Measurements from ENCODE around the gene CRISPLD2.
"Not testable (repeated sequence)": the region's sequence is repeated elsewhere in the genome, so short reads cannot be mapped to it uniquely, and the experiment has no call there.

CRISPLD2 gene

DNA sequence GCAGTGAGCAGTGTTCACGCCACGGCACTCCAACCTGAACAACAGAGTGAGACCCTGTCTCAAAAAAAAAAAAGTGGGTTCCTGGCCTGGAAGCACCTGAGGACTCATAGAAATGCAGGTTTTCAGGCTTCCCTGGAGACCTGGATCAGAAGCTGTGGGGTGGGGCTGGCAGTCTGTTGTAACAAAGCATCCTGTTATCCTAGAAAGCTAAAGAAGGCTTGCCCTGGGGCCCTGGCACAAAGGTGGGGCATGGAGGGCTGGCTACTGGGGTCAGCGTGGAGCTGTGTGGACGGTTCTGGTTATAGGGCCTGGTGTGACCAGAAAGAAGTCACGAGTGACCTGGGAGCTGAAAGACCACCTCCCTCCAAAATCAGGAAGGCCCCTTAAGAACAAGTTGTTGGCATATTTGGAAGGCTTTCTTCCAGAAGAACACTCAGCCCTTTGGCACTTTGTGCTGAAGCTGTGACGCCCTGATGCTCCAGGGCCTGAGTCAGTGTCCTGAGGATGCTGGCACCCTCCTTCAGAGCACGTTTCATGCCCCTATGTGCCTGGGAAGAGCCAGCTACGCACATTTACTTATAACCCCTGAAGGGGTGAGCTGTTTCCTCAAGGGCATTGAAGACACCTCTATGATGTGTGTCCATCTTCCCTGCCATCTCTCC lies 6.2 kb downstream of the CRISPLD2 start:
- no peak for FAIRE-seq

DNA sequence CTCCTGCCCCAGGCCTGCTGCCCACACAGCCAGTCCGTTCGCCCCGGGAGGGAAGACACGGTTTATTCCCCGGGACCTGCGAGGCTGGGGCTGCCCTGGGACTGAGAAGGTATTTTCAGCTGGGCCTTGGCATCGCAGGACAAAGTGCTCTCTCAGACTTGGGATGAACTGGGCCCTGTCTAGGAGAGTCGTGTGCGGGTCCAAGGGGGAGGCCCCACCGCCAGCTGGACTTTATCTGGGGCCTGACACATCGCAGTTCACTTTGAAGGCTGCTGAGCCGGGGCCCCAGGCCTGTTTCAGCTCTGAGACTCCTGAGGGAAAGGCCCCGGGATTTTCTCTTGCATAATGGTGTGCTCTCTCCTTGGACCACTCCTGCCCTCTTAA lies 6.8 kb downstream of the CRISPLD2 start:
- no peak for FAIRE-seq

DNA sequence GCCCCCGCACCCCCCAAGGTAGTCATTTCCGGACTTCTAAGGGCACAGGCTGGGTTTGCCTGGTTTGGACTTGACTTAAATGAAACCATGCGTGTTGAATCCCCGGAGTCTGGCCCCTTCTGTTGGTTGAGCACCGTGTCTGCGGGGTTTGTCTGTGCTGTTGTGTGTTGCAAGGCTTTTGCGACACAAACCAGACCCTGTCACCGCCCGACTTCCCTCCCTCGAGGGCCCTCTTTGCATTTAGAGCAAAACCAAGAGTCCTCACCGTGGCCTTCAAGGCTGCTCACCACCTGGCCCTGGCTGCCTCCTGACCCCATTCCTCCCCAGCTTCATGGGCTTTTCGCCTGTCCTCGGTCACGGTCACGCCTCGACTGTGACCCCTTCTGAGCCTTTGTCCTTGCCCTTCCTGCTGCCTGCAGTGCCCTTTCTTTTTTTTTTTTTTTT lies 7.4 kb downstream of the CRISPLD2 start:
- no peak for FAIRE-seq

DNA sequence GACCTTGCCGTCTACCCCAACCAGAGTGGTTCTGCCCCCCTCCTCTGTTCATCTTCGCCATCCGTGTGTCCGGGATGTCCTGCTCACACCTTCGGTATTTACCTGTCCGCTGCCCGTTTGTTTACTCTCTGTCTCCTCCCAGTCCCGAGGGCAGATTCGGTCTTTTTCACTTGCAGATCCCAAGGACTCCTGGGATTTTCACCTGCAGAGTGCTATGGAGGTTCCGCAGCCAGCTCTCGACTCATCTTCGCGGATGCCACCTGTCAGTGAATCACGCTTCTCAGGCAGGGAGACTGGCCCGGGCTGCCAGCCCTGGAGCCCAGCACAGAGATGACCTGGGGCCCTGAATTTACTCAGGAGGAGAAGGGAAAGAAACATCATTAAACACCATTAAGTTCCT lies 8.1 kb downstream of the CRISPLD2 start:
- no peak for FAIRE-seq

DNA sequence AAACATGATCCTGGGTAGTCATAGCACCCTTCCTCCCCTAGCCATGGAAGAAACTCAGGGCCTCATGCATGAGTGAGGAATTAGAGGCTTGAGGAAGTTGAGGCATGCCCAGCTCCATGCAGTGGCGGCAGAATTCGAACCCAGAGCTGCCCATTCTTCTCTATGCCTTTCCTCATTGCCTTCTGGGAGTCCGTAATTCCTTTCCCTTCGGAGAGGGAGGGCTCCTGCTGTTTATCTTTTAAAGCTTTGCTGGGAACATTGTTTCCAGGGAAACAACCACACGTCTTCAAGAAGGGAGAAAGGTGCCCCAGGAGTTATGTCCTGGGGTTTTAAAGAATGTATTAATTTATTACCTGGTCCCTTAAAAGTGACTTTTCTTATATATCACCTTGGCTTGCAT lies 8.5 kb downstream of the CRISPLD2 start:
- no peak for FAIRE-seq

DNA sequence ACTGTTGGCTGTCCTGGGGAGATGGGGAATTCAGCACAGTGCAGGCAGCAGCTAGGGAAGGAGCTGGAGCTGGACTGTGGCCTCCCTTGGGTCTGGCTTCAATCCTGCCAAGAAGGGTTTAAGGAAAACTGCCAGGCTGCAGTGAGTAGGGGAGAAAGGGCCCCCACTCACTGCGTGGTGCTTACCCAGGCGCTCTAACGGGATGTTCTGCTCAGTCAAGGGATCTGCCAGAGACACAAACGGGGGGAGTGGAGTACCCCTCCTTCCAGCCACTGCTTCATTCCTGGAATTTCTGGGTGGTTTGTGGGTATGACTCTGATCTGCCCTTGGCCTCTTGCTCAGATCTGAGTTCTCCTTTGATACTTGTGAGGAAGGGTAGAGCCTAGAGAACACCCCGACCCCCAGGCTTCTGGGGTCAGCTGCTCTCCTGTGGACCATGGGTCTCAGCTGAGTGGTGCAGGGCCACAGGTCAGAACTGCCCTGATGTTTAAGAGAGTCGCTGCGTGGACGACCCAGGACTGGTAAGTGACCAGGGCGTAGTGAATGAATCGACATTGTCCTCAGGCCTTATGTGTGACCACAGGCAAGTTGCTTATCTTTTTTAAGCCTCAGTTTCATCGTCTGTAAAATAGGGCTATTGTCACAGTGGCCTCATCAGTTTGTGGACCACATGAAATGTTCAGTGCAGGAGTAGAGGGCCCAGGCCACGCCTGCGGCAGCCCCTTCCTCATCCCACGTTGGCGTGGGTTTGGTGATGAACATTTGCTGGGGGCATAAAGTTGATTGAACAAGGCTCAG lies 9.6 kb downstream of the CRISPLD2 start:
- no peak for FAIRE-seq

DNA sequence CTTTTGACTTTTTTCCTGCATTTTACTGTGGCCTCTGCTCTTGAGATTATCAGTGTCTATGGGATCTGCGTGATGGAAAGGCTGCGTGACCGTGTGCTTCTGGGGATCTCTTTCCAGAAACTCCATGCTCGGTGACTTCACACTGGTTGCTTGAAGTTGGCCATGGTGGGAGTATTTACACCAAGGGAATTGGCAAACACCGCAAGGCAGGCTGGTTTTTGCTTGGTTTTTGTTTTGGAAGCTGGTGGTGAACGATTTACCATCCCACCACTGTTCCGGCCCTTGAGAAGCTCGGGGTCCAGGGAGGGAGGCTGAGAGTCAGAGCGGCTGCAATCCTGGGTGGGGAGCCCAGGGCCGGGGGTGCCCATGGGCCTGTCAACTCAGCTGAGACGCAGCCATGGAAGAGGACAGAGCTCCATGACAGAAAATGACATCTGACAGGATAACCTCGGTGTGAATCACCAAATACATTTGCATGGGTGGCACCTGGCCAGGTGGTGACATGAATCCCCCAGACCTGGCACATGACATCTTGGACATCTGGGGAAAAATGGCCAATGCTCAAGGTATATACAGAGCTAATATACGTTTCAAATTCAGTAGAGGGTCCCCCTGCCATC lies 11.1 kb downstream of the CRISPLD2 start:
- no peak for FAIRE-seq

DNA sequence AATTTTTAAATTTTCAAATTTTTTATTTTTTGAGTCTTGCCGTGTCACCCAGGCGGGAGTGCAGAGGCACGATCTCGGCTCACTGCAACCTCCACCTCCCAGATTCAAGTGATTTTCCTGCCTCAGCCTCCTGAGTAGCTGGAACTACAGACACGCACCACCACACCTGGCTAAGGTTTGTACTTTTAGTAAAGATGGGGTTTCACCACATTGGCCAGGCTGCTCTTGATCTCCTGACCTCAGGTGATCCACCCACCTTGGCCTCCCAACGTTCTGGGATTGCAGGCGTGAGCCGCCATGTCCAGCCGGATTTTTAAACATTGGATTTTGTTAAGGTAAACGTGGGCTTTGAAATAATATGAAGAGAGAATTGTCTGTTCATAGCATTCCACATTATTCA lies 11.9 kb downstream of the CRISPLD2 start:
- FAIRE-seq: not testable (repeated sequence)

DNA sequence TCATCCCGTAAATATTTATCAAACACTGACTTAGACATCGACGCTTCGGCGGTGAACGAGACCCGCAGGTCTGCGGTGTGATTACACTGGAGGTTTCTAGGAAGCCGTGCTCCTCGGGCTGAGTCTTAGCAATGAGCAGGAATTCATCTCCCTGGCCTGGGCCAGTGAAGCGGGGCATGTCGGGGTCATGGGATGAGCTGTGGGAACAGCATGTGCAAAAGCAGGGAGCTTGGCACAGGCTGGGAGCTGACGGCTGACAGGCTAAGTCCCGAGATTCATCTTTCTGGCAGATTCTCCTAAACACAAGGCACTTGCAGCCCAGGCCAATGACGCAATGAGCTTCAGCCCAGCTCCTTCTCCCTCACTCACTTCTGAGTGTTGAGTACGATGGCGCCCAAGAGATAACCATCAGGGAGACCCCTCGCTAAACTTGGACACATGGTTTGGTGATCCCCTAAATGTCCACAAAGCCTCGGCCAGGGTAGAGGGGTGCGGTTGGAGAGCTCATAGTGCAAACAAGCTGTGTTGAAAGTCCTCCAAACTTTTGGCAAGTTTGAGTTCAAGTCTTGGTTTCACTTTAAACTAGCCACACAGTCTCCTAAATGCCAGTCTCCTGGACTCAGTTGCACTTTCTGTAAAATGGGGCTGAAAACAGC lies 12.8 kb downstream of the CRISPLD2 start:
- FAIRE-seq: no peak

DNA sequence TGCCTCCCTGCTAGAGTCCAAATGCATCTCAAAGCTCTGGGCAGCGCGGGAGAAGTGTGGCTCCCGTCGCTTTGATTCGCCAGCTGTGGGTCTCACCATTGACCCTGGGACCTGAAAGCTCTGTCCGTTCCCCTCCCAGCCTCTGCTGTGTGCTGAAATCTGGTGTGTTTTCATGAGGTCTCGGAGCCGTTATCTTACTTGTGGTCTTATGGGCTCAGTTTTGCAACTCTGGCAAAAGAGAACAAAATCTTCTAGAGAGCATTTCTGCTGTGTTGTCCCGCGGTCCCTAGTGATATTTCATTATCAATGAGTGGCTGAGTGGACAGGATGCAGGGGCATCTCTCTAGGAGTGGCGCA lies 13.3 kb downstream of the CRISPLD2 start:
- FAIRE-seq: no peak

DNA sequence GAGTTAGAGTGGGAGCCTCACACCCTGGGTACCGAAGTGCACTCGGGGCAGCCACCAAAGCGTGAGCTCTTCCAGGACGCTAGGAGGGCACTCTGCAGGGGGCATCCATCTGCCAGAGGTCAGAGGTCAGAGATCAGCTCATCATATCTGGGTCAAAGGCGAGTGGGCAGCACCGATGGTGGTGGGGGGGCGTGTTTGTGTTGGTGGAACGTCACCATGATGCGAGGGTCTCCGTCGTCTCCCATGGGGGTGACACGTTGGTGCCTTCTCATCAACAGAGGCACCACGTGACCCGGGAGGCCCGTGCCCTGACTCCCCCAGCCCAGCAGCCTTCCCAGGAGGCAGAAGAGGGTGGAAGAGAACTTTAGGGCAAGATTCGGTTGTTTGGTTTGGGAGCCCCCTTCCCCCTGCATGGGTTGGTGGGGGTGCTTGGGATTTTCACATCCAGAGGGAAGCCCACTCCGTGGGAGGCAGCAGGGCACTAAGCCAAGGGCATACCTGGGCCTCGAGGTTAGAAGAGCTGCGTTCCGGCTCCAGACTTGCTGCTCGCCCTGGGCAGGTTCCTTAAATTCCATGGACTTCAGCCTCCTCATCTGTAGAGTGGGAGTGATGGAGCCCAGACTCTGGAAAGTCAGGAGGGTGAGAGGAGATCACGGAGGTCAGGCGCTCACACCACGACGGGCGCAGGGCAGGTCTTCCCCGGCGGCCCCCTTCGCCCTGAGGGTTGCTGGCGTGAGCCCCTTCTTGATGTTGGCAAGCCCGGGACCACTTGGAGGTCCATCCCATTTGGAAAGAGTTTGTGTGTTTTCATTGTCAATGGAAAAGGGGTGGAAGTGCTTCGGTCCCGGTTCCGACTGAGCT lies 14.0 kb downstream of the CRISPLD2 start:
- FAIRE-seq: no peak

DNA sequence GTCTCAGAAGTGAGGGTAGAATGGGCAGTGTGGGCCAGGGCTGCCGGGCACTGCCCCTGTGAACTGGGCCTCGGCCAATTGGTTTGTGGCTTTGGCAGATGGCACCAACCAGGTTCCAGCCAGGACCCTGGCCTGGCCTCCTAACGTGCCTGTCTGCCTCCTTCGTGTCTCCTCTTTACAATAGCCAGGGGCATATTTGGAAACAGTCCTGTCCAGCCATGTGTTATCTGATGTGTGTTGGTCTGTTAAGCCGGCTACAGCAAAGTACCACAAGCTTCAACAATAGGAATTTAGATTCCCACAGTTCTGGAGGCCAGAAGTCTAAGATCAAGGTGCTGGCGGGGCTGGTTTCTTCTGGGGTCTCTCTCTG lies 14.6 kb downstream of the CRISPLD2 start:
- no peak for FAIRE-seq

DNA sequence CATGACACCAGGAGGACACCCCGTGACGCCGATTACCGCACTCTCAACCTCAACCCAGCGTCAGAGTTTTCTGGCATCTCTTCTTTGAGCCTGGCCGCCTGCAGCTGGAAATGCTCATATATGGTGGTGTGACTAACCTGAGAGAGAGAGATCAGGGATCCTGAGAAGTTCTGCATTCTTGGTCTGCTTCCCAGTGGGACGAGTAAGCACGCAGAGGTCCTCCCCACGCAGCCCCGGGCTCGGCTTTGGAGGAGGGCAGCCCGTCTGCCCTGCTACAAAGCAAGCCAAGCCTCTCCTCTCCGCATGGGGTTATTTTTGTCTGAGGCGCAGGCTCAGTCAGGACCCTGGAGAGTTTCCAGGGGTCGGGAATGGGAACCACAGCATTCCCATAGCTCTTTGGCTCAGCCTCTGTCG lies 16.5 kb downstream of the CRISPLD2 start:
- no peak for FAIRE-seq

DNA sequence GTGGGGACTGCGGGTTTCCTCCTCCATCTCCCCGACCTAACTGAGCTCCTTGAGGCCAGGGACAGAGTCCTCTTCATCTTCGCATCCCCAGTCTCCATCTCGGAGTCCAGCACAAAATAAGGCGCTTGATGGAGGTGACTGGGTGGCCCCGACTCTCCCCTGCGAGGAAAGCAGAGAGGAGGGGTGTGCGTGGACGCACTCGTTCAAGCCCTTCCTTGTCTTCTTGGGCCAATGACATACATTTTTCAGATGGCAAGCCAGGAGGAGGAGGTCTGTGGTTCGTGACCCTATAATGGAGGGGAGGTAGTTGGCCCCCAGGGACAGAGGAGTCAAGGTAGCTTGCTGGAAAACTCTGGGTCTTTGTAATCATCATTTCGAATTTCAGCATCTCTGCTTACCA lies 17.2 kb downstream of the CRISPLD2 start:
- no peak for FAIRE-seq

DNA sequence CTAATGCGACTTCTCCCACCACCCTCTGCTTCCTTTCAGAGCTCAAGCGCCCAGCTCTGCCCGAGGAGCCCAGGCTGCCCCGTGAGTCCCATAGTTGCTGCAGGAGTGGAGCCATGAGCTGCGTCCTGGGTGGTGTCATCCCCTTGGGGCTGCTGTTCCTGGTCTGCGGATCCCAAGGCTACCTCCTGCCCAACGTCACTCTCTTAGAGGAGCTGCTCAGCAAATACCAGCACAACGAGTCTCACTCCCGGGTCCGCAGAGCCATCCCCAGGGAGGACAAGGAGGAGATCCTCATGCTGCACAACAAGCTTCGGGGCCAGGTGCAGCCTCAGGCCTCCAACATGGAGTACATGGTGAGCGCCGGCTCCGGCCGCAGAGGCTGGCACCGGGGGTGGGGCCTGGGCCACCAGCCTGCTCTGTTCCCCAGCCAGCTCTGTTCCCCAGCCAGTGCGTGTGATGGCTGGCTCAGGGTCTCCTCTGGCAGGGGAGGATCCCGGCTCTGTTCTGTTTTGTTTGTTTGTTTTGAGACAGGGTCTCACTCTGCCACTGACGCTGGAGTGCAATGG lies 18.7 kb downstream of the CRISPLD2 start:
- no peak for FAIRE-seq

DNA sequence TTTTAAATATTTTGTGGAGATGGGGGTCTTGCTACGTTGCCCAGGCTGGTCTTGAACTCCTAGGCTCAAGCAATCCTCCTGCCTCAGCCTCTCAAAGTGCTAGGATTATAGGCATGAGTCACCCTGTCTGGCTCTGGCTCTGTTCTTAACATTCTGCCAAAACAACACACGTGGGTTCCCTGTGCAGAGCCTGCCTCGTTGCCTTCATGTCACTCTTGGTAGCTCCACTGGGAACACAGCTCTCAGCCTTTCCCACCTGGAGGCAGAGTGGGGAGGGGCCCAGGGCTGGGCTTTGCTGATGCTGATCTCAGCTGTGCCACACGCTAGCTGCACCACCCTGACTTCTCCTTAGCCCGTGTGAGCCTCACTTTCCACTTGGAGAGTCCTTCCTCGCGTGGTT lies 19.3 kb downstream of the CRISPLD2 start:
- no peak for FAIRE-seq

DNA sequence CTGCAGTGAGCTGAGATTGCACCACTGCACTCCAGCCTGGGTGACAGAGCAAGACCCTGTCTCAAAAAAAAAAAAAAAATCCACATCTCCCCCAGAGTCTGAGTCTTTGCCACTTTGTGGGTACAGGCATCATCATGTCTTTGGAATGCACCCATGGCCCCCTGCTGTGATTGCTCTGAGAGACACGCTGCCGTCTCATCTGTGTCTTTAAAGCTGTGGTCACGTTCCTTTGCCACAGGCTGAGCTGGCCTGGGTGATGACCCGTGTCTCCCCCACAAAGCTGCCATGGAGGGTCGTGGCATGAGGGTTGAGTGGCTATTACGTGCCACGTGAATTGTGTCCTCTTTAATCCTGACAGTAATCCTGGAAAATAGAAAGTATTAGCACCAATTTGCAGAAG lies 20.2 kb downstream of the CRISPLD2 start:
- FAIRE-seq: no peak

DNA sequence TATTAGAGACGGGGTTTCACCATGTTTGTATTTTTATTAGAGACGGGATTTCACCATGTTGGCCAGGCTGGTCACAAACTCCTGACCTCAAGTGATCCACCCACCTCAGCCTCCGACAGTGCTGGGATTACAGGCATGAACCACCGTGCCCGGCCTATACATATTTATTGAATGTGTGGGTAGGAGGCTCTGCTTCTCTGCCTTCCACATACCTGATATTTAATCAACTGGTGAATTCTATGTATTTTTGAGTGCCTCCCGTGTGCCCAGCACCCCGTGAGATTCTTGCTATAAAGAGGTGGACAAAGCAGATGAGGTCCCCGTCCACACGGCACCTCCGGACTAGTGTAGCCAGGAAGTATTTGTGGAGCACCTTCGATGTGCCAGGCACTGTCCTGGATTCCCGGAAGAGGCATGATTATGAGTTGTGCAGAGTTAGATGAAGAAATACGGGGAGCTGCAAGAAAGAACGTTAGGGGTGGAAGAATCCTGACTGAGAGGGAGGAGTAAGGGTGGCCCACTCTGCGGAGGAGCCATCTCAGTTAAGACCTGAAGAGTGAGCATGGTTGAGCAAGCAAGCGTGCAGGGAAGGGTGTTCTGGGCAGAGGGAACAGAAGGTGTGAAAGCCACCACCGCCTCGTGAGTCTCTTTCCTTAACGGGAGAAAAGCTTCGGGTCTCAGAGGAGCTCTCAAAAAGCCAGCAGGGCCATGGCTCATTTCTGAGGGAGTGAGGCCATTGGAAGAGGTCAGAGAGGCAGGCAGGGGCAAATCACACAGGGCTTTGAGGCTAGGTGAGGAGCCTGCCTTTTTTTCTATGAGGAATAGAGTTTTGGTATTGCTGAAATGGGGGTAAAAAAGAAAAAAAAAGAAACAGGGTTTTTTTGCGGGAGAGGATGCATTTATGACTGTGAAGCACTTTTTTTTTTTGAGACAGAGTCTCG lies 21.2 kb downstream of the CRISPLD2 start:
- no peak for FAIRE-seq

DNA sequence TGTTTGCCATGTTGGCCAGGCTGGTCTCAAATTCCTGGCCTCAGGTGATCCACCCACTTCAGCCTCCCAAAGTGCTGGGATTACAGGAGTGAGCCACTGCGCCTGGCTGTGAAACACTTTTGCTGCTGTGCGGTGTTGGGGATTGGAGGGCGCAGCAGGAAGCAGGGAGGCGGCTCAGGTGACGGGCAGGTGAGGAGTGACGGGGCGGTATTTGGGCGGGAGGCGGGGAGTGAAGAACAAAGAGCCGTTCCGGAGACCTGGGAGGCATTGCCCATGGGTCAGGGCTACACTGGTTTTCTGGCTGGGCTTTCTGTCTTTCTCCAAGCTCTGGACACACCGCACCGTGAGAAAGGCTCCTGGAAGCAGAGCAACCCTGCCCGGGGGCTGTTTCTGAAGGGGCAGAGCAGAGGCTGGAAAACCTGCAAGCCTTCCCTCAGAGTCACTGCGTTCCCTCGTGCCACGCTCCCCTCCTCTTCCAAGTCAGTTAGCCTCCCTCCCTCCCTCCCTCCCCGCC lies 22.1 kb downstream of the CRISPLD2 start:
- no peak for FAIRE-seq

DNA sequence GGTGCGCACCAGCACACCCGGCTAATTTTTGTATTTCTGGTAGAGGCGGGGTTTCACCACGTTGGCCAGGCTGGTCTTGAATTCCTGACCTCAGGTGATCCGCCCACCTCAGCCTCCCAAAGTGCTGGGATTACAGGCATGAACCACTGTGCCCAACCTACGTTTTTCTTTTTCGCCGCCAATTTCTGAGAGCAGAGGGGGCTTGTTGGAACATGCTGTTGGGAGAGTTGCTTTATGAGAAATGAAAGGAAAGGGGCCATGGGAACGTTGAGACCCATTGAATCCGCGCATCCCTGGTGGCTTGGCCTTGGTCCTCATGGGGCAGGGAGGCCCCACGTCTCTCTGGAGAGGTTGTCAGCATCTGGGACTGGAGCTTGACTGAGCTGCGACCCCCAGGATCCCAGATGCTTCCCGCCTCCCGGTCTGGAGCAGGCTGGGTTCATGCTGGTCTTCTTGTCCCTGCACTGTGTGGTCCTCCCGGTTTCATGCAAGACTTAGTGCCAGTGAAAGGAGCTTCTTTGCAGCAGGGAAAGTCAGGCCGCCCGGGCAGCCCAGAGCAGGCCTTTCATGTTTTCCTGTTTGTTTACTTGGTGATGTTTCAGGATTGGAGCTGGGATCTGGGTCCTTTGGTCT lies 22.8 kb downstream of the CRISPLD2 start:
- FAIRE-seq: no peak

Data from G401.6 (cell line).